OCI-LY1 (cell line): ENCODE data around the gene L3MBTL2.

ENCODE experiments used
- CTCF ChIP-seq: fragments of 200-600 bp; sonication (generic), shearing (Covaris generic); IDR thresholded peaks from 2 replicates; pipeline ENCODE4 v1.5.1; 2017; ENCODE audit warnings: mild to moderate bottlenecking, antibody characterized with exemption, low read length, moderate library complexity, mixed read lengths
- EZH2 ChIP-seq: fragments of 200-600 bp; sonication (generic), shearing (Covaris generic); IDR thresholded peaks from 2 replicates; pipeline ENCODE4 v1.8.0; 2017; ENCODE audit warnings: borderline replicate concordance, mixed run types, mild to moderate bottlenecking, antibody characterized with exemption, low read length, moderate library complexity, mixed read lengths

DNA sequence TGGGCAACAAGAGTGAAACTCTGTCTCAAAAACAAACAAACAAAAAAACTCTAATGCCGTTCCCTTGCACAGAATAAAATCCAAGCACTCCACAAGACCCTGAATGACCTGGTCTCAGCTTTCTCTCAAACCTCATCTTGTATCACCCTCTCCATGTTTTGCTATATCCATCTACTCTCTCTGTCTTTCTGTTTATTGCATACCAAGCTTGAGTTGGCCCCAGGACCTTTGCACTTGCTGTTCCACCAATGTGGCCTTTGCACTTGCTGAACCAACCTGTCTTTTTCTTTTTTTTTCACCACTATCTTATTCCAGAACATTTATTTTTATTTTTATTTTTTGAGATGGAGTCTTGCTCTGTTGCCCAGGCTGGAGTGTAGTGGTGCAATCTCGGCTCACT is 2.0 kb upstream of the L3MBTL2 start:
- TF ChIP-seq CTCF (no peak), EZH2 (no peak)
